ENCODE data around the gene TNRC6C.

TNRC6C gene

GRCh38 chr17:77924757-77925336 lies 33.7 kb upstream of the TNRC6C start:
- H3K4me3 ChIP-seq (ENCODE audit: low read length) = no peak overlapping the region
- peaks cover 5% of the 10 kb centered on the region for H3K9me3 ChIP-seq (ENCODE audit: control insufficient read depth, low read length)
- peaks cover 11% of the 10 kb centered on the region for H3K4me1 ChIP-seq (ENCODE audit: control insufficient read depth, insufficient read depth, low read length)
- H3K9ac ChIP-seq (ENCODE audit: low read length) = no peak overlapping the region
- H3K36me3 ChIP-seq (ENCODE audit: control insufficient read depth, insufficient read depth, low read length, severe bottlenecking) = no peaks in the 10 kb centered on the region
- DNase-seq (ENCODE audit: low read depth) = no peak
- H3K27me3 ChIP-seq (replicated peaks; ENCODE audit: control insufficient read depth, insufficient read depth, low read length) = peaks cover 74% of the 10 kb centered on the region

GRCh38 chr17:77925831-77926543 lies 32.5 kb upstream of the TNRC6C start:
- H3K27me3 ChIP-seq (replicated peaks; ENCODE audit: control insufficient read depth, insufficient read depth, low read length) = peaks cover 80% of the 10 kb centered on the region

GRCh38 chr17:77926981-77927380 lies 31.5 kb upstream of the TNRC6C start:
- no peaks in the 10 kb centered on the region for H3K9me3 ChIP-seq (ENCODE audit: control insufficient read depth, low read length)
- H3K4me1 ChIP-seq (ENCODE audit: control insufficient read depth, insufficient read depth, low read length) = peaks cover 11% of the 10 kb centered on the region
- H3K36me3 ChIP-seq (ENCODE audit: control insufficient read depth, insufficient read depth, low read length, severe bottlenecking) = no peaks in the 10 kb centered on the region
- H3K27me3 ChIP-seq (replicated peaks; ENCODE audit: control insufficient read depth, insufficient read depth, low read length) = peaks cover 78% of the 10 kb centered on the region
- no peak overlapping the region for H3K9ac ChIP-seq (ENCODE audit: low read length)
- no peak overlapping the region for H3K4me3 ChIP-seq (ENCODE audit: low read length)
- DNase-seq (ENCODE audit: low read depth) = no peak

More at GRCh38 chr17:77925831-77926543, 32.5 kb upstream of the TNRC6C start:
- Histone ChIP-seq H3K9me3 (ENCODE audit: control insufficient read depth, low read length) (peaks cover 5% of the 10 kb centered on the region), H3K9ac (ENCODE audit: low read length) (no peak overlapping the region), H3K4me3 (ENCODE audit: low read length) (no peak overlapping the region), H3K4me1 (ENCODE audit: control insufficient read depth, insufficient read depth, low read length) (peaks cover 11% of the 10 kb centered on the region), H3K36me3 (ENCODE audit: control insufficient read depth, insufficient read depth, low read length, severe bottlenecking) (no peaks in the 10 kb centered on the region)
- DNase-seq (ENCODE audit: low read depth) = no peak

DNA sequence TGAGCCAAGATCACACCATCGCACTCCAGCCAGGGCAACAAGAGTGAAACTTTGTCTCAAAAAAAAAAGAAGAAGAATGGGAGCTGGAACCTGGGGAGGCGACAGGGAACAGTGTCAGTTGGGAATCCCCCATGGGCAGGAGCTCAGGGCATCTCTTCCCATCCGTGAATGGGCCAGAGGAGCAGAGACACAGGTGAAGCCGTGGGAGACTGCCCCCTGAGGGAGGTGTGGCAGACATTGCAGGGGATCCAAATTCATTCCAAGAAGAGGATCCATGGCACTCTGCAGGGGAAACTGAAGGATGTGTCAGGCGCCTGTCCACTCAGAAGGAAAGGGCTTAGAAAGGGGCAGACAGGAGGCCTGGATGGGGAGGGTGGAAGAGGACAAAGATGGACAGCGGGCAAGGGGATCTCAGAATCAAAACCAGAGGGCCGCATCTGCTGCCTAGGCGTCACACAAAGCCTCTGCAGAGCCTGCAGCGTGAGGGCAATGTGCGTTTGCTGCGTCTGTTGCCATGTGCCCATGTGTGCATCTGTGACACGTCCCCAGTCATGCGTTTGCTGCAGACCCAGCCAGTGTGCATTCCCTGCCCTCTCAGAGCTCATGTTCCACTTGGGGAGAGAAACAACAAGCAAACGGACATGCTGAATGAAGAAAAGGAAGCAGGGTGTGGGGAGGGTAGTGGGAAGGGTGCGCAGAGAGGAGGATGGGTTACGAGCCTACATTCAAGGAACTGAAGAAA lies 30.6 kb upstream of the TNRC6C start:
- Histone ChIP-seq H3K4me1 (ENCODE audit: control insufficient read depth, insufficient read depth, low read length) (peaks cover 5% of the 10 kb centered on the region), H3K27me3 (replicated peaks; ENCODE audit: control insufficient read depth, insufficient read depth, low read length) (peaks cover 78% of the 10 kb centered on the region), H3K9ac (ENCODE audit: low read length) (no peak overlapping the region), H3K9me3 (ENCODE audit: control insufficient read depth, low read length) (no peaks in the 10 kb centered on the region), H3K4me3 (ENCODE audit: low read length) (no peak overlapping the region), H3K36me3 (ENCODE audit: control insufficient read depth, insufficient read depth, low read length, severe bottlenecking) (no peaks in the 10 kb centered on the region)
- no peak for DNase-seq (ENCODE audit: low read depth)

DNA sequence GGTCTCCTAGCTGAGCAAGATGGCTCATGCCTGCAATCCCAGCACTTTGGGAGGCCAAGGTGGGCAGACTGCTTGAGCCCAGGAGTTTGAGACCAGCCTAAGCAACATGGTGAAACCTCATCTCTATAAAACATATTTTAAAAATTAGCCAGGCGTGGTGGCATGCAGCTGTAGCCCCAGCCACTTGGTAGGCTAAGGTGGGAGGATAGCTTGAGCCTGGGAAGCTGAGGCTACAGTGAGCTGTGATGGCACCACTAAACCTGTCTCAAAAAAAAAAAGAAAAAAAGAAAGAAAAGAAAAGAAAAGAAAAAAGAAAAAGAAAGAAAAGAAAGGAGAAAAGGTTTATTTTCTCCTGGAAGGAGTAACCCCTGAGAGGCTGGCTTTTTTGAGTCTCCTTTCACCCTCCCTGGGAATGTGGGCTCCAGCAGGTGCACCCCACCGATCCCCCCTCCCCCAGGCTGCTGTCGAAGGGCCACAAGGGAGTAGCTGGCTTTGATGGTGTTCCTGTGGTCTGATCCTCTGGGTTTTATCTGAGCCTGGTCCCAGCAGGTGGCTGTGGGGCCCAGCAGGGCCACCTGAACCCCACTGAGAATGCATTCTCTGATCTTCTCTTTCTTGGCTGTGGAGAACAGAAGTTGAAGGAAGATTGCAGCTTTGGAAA lies 29.9 kb upstream of the TNRC6C start:
- H3K36me3 ChIP-seq (ENCODE audit: control insufficient read depth, insufficient read depth, low read length, severe bottlenecking) = no peaks in the 10 kb centered on the region
- H3K27me3 ChIP-seq (replicated peaks; ENCODE audit: control insufficient read depth, insufficient read depth, low read length) = peaks cover 78% of the 10 kb centered on the region

GRCh38 chr17:77929180-77929564 lies 29.3 kb upstream of the TNRC6C start:
- Histone ChIP-seq H3K4me3 (ENCODE audit: low read length) (no peak overlapping the region), H3K36me3 (ENCODE audit: control insufficient read depth, insufficient read depth, low read length, severe bottlenecking) (no peaks in the 10 kb centered on the region), H3K4me1 (ENCODE audit: control insufficient read depth, insufficient read depth, low read length) (peaks cover 4% of the 10 kb centered on the region), H3K27me3 (replicated peaks; ENCODE audit: control insufficient read depth, insufficient read depth, low read length) (peaks cover 77% of the 10 kb centered on the region), H3K9me3 (ENCODE audit: control insufficient read depth, low read length) (no peaks in the 10 kb centered on the region), H3K9ac (ENCODE audit: low read length) (no peak overlapping the region)
- DNase-seq (ENCODE audit: low read depth) = no peak

More for the DNA sequence above, 29.9 kb upstream of the TNRC6C start:
- no peak for DNase-seq (ENCODE audit: low read depth)
- no peak overlapping the region for H3K9ac ChIP-seq (ENCODE audit: low read length)
- H3K9me3 ChIP-seq (ENCODE audit: control insufficient read depth, low read length) = no peaks in the 10 kb centered on the region
- H3K4me3 ChIP-seq (ENCODE audit: low read length) = no peak overlapping the region
- peaks cover 4% of the 10 kb centered on the region for H3K4me1 ChIP-seq (ENCODE audit: control insufficient read depth, insufficient read depth, low read length)

GRCh38 chr17:77929871-77930436 lies 28.5 kb upstream of the TNRC6C start:
- H3K4me1 ChIP-seq (ENCODE audit: control insufficient read depth, insufficient read depth, low read length) = peaks cover 4% of the 10 kb centered on the region
- H3K9ac ChIP-seq (ENCODE audit: low read length) = no peak overlapping the region
- H3K9me3 ChIP-seq (ENCODE audit: control insufficient read depth, low read length) = no peaks in the 10 kb centered on the region
- H3K27me3 ChIP-seq (replicated peaks; ENCODE audit: control insufficient read depth, insufficient read depth, low read length) = peaks cover 74% of the 10 kb centered on the region
- DNase-seq (ENCODE audit: low read depth) = no peak
- H3K4me3 ChIP-seq (ENCODE audit: low read length) = no peak overlapping the region
- H3K36me3 ChIP-seq (ENCODE audit: control insufficient read depth, insufficient read depth, low read length, severe bottlenecking) = no peaks in the 10 kb centered on the region

DNA sequence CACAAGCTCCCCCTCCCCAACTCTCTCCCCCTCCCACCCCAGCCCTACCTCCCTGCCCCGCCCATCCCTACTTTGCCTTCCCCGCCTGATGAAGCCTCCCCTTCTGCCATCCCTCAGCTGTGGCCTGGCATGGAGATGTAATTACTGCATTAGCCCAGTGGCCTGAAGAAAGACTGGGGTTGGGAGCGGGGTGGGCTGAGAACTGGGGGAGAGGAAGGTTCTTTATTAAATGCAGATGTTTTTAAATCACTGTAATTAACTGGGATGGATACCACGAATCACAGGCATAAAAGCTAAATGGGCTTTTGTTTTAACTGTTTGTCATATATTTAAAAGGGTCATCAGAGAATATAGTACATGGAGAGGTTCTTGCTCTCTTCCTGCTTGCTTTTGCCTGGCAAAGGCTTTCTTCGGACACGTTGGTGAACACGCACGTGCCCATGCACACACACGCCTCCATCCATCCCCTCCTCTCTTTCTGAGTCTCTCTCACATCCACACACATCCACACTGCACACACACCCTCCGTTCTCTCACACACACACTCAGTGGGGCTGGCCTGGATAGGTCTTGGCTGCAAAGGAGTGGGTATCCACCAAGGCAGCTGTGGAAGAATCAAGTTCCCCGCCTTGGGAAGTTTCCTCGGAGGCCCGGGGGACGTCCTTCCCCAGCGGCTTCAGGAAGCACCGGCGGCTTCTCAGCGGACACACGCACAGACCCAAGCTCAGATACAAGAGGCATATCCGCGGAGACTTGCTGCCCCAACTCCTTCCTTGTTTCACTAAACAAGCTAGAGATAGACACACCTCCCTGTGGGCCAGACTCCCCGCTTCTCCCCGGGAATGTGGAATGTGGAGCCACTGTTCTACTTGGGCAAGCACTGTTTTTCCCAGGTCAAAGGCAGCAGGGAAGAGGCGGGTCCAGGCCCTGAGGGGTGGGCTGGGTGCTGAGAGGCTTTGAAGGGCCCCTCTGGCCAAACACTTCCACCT lies 27.4 kb upstream of the TNRC6C start:
- no peak overlapping the region for H3K4me3 ChIP-seq (ENCODE audit: low read length)
- H3K27me3 ChIP-seq (replicated peaks; ENCODE audit: control insufficient read depth, insufficient read depth, low read length) = peaks cover 70% of the 10 kb centered on the region

DNA sequence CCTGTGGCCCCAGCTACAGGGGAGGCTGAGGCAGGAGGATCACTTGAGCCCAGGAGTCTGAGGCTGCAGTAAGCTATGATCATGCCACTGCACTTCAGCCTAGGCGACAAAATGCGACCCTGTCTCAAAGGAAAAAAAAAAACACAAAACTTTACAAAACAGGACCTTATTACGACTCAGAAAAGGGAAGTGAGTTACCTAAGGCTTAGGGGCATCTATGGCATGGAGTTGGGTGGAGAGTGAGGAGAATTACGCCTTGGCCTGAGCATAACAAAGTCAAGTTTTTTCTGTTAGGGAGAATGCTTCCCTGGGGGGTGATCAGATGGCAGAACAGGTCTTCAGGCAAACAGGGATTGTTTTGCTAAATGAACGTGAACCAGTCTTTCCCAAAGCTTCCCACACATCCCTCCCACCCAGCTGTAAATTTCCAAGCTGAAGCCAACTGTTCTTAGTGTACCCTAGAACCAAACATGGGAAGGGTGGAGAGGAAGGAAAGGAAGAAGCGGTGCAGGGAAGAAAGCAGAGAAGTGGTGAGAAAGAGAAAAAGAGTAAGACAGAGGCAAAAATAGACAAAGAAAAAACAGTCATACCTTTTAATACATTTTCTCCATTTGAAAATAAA lies 24.6 kb upstream of the TNRC6C start:
- no peak for DNase-seq (ENCODE audit: low read depth)
- peaks cover 59% of the 10 kb centered on the region for H3K27me3 ChIP-seq (replicated peaks; ENCODE audit: control insufficient read depth, insufficient read depth, low read length)
- no peaks in the 10 kb centered on the region for H3K36me3 ChIP-seq (ENCODE audit: control insufficient read depth, insufficient read depth, low read length, severe bottlenecking)
- H3K4me3 ChIP-seq (ENCODE audit: low read length) = no peak overlapping the region
- H3K4me1 ChIP-seq (ENCODE audit: control insufficient read depth, insufficient read depth, low read length) = no peaks in the 10 kb centered on the region
- no peak overlapping the region for H3K9ac ChIP-seq (ENCODE audit: low read length)
- H3K9me3 ChIP-seq (ENCODE audit: control insufficient read depth, low read length) = no peaks in the 10 kb centered on the region

More for the DNA sequence above, 27.4 kb upstream of the TNRC6C start:
- Histone ChIP-seq H3K9ac (ENCODE audit: low read length) (no peak overlapping the region), H3K9me3 (ENCODE audit: control insufficient read depth, low read length) (no peaks in the 10 kb centered on the region), H3K36me3 (ENCODE audit: control insufficient read depth, insufficient read depth, low read length, severe bottlenecking) (no peaks in the 10 kb centered on the region), H3K4me1 (ENCODE audit: control insufficient read depth, insufficient read depth, low read length) (no peaks in the 10 kb centered on the region)
- no peak for DNase-seq (ENCODE audit: low read depth)

DNA sequence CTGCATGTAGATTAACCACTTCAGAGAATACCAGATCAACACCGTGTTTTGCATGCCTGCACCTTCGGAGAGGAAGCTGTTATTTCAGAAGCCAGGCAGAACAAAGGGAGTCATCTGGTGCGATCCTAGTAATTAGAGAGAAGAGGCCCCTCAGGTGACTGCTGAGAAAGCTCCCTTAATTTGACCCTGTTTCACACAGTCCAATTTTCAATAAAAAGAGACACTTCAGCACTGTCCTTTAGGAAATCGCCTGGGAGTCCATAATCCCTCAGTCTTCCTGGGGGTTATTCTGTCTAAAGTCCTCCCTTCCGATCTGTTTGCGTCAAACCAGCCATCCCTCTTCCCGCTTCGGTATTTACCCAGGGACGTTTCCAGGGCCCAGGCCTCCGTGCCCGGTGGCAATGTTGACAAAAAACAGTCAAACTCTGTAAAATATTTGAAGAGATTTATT lies 23.4 kb upstream of the TNRC6C start:
- H3K27me3 ChIP-seq (replicated peaks; ENCODE audit: control insufficient read depth, insufficient read depth, low read length) = peaks cover 51% of the 10 kb centered on the region
- no peak overlapping the region for H3K4me3 ChIP-seq (ENCODE audit: low read length)
- no peak overlapping the region for H3K9ac ChIP-seq (ENCODE audit: low read length)
- no peak for DNase-seq (ENCODE audit: low read depth)
- H3K4me1 ChIP-seq (ENCODE audit: control insufficient read depth, insufficient read depth, low read length) = no peaks in the 10 kb centered on the region
- H3K36me3 ChIP-seq (ENCODE audit: control insufficient read depth, insufficient read depth, low read length, severe bottlenecking) = no peaks in the 10 kb centered on the region
- no peaks in the 10 kb centered on the region for H3K9me3 ChIP-seq (ENCODE audit: control insufficient read depth, low read length)

All from adipocyte (in vitro differentiated cells).